DND-41 (cell line): Measurements from ENCODE around the gene TMEM117.

ENCODE experiments used
- ATAC-seq: fragments of 200-7000 bp; cut with Tn5 transposase; 3 replicates; pipeline ENCODE4 v1.9.1; 2021; ENCODE audit warnings: low read depth; ENCODE audit not compliant: insufficient read depth
- DNase-seq: peaks from one replicate; pipeline ENCODE4 v3.0.0-alpha.2; 2020
- H2AFZ ChIP-seq: 2 replicates; pipeline ENCODE4 v1.6.0; 2012; ENCODE audit warnings: low read depth, low read length
- H3K27ac ChIP-seq: 2 replicates; pipeline ENCODE4 v1.5.1; 2012; ENCODE audit warnings: low read length, inconsistent platforms
- H3K27me3 ChIP-seq: fragments of 200-600 bp; sonication (generic); 2 replicates; pipeline ENCODE4 v1.6.0; 2012; ENCODE audit warnings: low read length, mild to moderate bottlenecking, inconsistent platforms; ENCODE audit not compliant: insufficient read depth, poor library complexity
- H3K36me3 ChIP-seq: 2 replicates; pipeline ENCODE4 v1.5.1; 2012; ENCODE audit warnings: low read length, inconsistent platforms; ENCODE audit not compliant: insufficient read depth
- H3K4me1 ChIP-seq: 2 replicates; pipeline ENCODE4 v1.5.1; 2012; ENCODE audit warnings: mild to moderate bottlenecking, low read length; ENCODE audit not compliant: insufficient read depth
- H3K4me2 ChIP-seq: 2 replicates; pipeline ENCODE4 v1.6.0; 2012; ENCODE audit warnings: mild to moderate bottlenecking, moderate library complexity, low read length, inconsistent platforms; ENCODE audit not compliant: insufficient read depth
- H3K4me3 ChIP-seq, 2 experiments: fragments of 200-600 bp in 1 of 2; shearing (Covaris generic) in 1 of 2; 2 replicates each; pipeline ENCODE4 v1.5.1; 2012 to 2016; ENCODE audit warnings: inconsistent platforms in 2 of 2, low read length in 2 of 2, mild to moderate bottlenecking in 2 of 2, low read depth in 1 of 2, moderate library complexity in 1 of 2
- H3K79me2 ChIP-seq: 2 replicates; pipeline ENCODE4 v1.6.0; 2012; ENCODE audit warnings: low read length, inconsistent platforms; ENCODE audit not compliant: insufficient read depth
- H3K9ac ChIP-seq: 2 replicates; pipeline ENCODE4 v1.6.0; 2012; ENCODE audit warnings: low read depth, mild to moderate bottlenecking, inconsistent platforms, low read length, moderate library complexity
- H3K9me3 ChIP-seq: 2 replicates; pipeline ENCODE4 v1.5.1; 2012; ENCODE audit warnings: low read length, moderate library complexity, mild to moderate bottlenecking, inconsistent platforms; ENCODE audit not compliant: insufficient read depth, severe bottlenecking
- H4K20me1 ChIP-seq: 2 replicates; pipeline ENCODE4 v1.6.0; 2012; ENCODE audit warnings: low read length; ENCODE audit not compliant: insufficient read depth
- EZH2 ChIP-seq: IDR thresholded peaks from 3 replicates; pipeline ENCODE4 v1.6.1; 2012; ENCODE audit warnings: borderline replicate concordance, low read depth, mild to moderate bottlenecking, moderate library complexity, low read length, inconsistent platforms; ENCODE audit not compliant: severe bottlenecking
- TF ChIP-seq, protein P1 (sequence below): IDR thresholded peaks from 2 replicates; pipeline ENCODE4 v1.5.1; 2012; ENCODE audit warnings: borderline replicate concordance, low read length, moderate library complexity, mild to moderate bottlenecking; ENCODE audit not compliant: poor library complexity, severe bottlenecking; ENCODE audit errors: extremely low read depth

The TMEM117 gene

GRCh38 chr12:43976027-43976426 lies 140.1 kb downstream of the TMEM117 start:
- Histone ChIP-seq H3K27ac (no peak overlapping the region), H3K36me3 (no peaks in the 10 kb centered on the region), H3K4me2 (no peak overlapping the region), H3K9ac (no peak overlapping the region), H4K20me1 (no peaks in the 10 kb centered on the region), H3K27me3 (no peaks in the 10 kb centered on the region), H2AFZ (no peak overlapping the region), H3K9me3 (no peaks in the 10 kb centered on the region), H3K79me2 (no peaks in the 10 kb centered on the region), H3K4me3 (no peak overlapping the region), H3K4me1 (no peaks in the 10 kb centered on the region)
- no peak for ATAC-seq
- DNase-seq = no peak
- no peak for TF ChIP-seq EZH2
- TF ChIP-seq, protein P1, sequence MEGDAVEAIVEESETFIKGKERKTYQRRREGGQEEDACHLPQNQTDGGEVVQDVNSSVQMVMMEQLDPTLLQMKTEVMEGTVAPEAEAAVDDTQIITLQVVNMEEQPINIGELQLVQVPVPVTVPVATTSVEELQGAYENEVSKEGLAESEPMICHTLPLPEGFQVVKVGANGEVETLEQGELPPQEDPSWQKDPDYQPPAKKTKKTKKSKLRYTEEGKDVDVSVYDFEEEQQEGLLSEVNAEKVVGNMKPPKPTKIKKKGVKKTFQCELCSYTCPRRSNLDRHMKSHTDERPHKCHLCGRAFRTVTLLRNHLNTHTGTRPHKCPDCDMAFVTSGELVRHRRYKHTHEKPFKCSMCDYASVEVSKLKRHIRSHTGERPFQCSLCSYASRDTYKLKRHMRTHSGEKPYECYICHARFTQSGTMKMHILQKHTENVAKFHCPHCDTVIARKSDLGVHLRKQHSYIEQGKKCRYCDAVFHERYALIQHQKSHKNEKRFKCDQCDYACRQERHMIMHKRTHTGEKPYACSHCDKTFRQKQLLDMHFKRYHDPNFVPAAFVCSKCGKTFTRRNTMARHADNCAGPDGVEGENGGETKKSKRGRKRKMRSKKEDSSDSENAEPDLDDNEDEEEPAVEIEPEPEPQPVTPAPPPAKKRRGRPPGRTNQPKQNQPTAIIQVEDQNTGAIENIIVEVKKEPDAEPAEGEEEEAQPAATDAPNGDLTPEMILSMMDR = no peak

GRCh38 chr12:43978556-43978955 lies 142.7 kb downstream of the TMEM117 start:
- Histone ChIP-seq H3K4me2 (no peak overlapping the region), H4K20me1 (no peaks in the 10 kb centered on the region), H3K4me3 (no peak overlapping the region), H2AFZ (no peak overlapping the region), H3K79me2 (no peaks in the 10 kb centered on the region), H3K9ac (no peak overlapping the region), H3K27ac (no peak overlapping the region), H3K27me3 (no peaks in the 10 kb centered on the region), H3K9me3 (no peaks in the 10 kb centered on the region), H3K36me3 (no peaks in the 10 kb centered on the region), H3K4me1 (no peaks in the 10 kb centered on the region)
- no peak for ATAC-seq
- no peak for DNase-seq
- TF ChIP-seq, protein P1 = no peak
- TF ChIP-seq EZH2 = no peak

GRCh38 chr12:43979450-43979849 lies 143.6 kb downstream of the TMEM117 start:
- Histone ChIP-seq H3K36me3 (no peaks in the 10 kb centered on the region), H3K9me3 (no peaks in the 10 kb centered on the region), H3K27me3 (no peaks in the 10 kb centered on the region), H2AFZ (no peak overlapping the region), H3K4me1 (no peaks in the 10 kb centered on the region), H3K4me2 (no peak overlapping the region), H4K20me1 (no peaks in the 10 kb centered on the region), H3K27ac (no peak overlapping the region), H3K79me2 (no peaks in the 10 kb centered on the region), H3K9ac (no peak overlapping the region), H3K4me3 (no peak overlapping the region)
- DNase-seq (no peak), ATAC-seq (no peak)
- TF ChIP-seq, protein P1 = no peak
- no peak for TF ChIP-seq EZH2

GRCh38 chr12:43980627-43981191 lies 144.8 kb downstream of the TMEM117 start:
- ATAC-seq (no peak), DNase-seq (no peak)
- TF ChIP-seq EZH2 = no peak
- TF ChIP-seq, protein P1 = no peak
- Histone ChIP-seq H3K4me1 (no peaks in the 10 kb centered on the region), H4K20me1 (no peaks in the 10 kb centered on the region), H3K36me3 (no peaks in the 10 kb centered on the region), H3K9ac (no peak overlapping the region), H3K4me2 (no peak overlapping the region), H3K27me3 (no peaks in the 10 kb centered on the region), H2AFZ (no peak overlapping the region), H3K79me2 (no peaks in the 10 kb centered on the region), H3K27ac (no peak overlapping the region), H3K4me3 (no peak overlapping the region), H3K9me3 (no peaks in the 10 kb centered on the region)
